HG02852 (cell line): ENCODE results near the gene CPNE9.

Experiments used
- ATAC-seq: cut with Tn5 transposase; IDR thresholded peaks from one replicate; pipeline ENCODE4 v1.9.1; 2021; ENCODE audit warnings: mild to moderate bottlenecking, moderate library complexity; ENCODE audit not compliant: unreplicated experiment

The CPNE9 gene

GRCh38 chr3:9744162-9744561 lies 40.5 kb downstream of the CPNE9 start:
- no peak for ATAC-seq

GRCh38 chr3:9745521-9745920 lies 41.9 kb downstream of the CPNE9 start:
- no peak for ATAC-seq

- ATAC-seq = no peak
These were observed 42.7 kb downstream of the CPNE9 start for GRCh38 chr3:9746330-9746729.

GRCh38 chr3:9747267-9747666 lies 43.6 kb downstream of the CPNE9 start:
- no peak for ATAC-seq

GRCh38 chr3:9748031-9748430 lies 44.4 kb downstream of the CPNE9 start:
- ATAC-seq = no peak

- ATAC-seq = no peak
These were observed 45.6 kb downstream of the CPNE9 start for GRCh38 chr3:9749296-9749644.

- ATAC-seq = peak; percentile 94
These were observed 46.3 kb downstream of the CPNE9 start, which contains the start of gene OGG1 for GRCh38 chr3:9749645-9750555. TSS of gene OGG1 (plus strand) at chr3:9749952. CDS start at chr3:9750287, 335 bp downstream.

- no peak for ATAC-seq
These were observed 47.2 kb downstream of the CPNE9 start for GRCh38 chr3:9750556-9751411.

GRCh38 chr3:9754678-9755077 lies 51.0 kb downstream of the CPNE9 start:
- no peak for ATAC-seq

GRCh38 chr3:9757427-9757826 lies 53.8 kb downstream of the CPNE9 start:
- no peak for ATAC-seq

- ATAC-seq = no peak
These were observed 57.3 kb downstream of the CPNE9 start for GRCh38 chr3:9760779-9761505.

GRCh38 chr3:9761919-9762318 lies 58.3 kb downstream of the CPNE9 start:
- no peak for ATAC-seq

- no peak for ATAC-seq
These were observed 59.2 kb downstream of the CPNE9 start for GRCh38 chr3:9762871-9763270.

GRCh38 chr3:9765865-9766264 lies 62.2 kb downstream of the CPNE9 start:
- ATAC-seq = no peak

- no peak for ATAC-seq
These were observed 63.8 kb downstream of the CPNE9 start for GRCh38 chr3:9767418-9767817.

GRCh38 chr3:9768141-9768775 lies 64.6 kb downstream of the CPNE9 start:
- no peak for ATAC-seq

- ATAC-seq = no peak
These were observed 65.4 kb downstream of the CPNE9 start for GRCh38 chr3:9769012-9769411.

- peak; percentile 83 for ATAC-seq
These were observed 66.0 kb downstream of the CPNE9 start, which contains the start of gene CAMK1 for GRCh38 chr3:9769426-9770275. TSS of gene CAMK1 (minus strand) at chr3:9769947. CDS start at chr3:9767749, 2,198 bp downstream.

- no peak for ATAC-seq
These were observed 66.7 kb downstream of the CPNE9 start for GRCh38 chr3:9770276-9770812.
